K562 (cell line): ENCODE measurements around the gene ARMH1. TPM values are rescaled to one million over a fixed set of nuclear protein-coding genes. Genes with fewer than 3 reads are reported as not detected.

Source experiments
- CC2D1A ChIP-seq: fragments of 450-650 bp; IDR thresholded peaks from 2 replicates; pipeline ENCODE4 v1.6.1; 2017; ENCODE audit warnings: mild to moderate bottlenecking
- MAZ ChIP-seq, 2 experiments: fragments of 450-650 bp in 1 of 2; sonication (generic) in 1 of 2; formaldehyde crosslinking; IDR thresholded peaks in 1 of 2; conservative IDR thresholded peaks in 1 of 2; 2 replicates each; pipeline versions ENCODE4 v1.4.0 to v1.5.0; 2020; ENCODE audit warnings: mild to moderate bottlenecking in 1 of 2, missing genetic modification reagents in 1 of 2
- RB1 ChIP-seq: fragments of 450-650 bp; IDR thresholded peaks from 2 replicates; pipeline ENCODE4 v1.6.1; 2017; ENCODE audit warnings: low read depth, mild to moderate bottlenecking
- ZNF639 ChIP-seq, 2 experiments: fragments of 200-800 bp in 1 of 2; sonication (Bioruptor generic) in 1 of 2; sonication (generic) in 1 of 2; formaldehyde crosslinking in 1 of 2; IDR thresholded peaks in 1 of 2; conservative IDR thresholded peaks in 1 of 2; 2 replicates each; pipeline versions ENCODE4 v1.5.0 to v1.6.1; 2016 to 2020; ENCODE audit warnings: missing compliant biosample characterization in 1 of 2, missing genetic modification characterization in 1 of 2, missing genetic modification reagents in 1 of 2
- polyA plus RNA-seq, 8 experiments: library from polyadenylated mRNA; depleted of rRNA in 4 of 8; stranded (reverse) in 5 of 8; unstranded in 3 of 8; fragments of >200 nt; fragmentation: Nextera tagmentation in 2 of 8; fragmentation: Illumina TruSeq in 1 of 8; extraction: Ambion mirVana in 2 of 8; extraction: Trizol in 1 of 8; gene quantifications; 2 replicates each; pipeline versions ENCODE4 v1.2.1 to v1.2.3, GENCODE V29; 2011 to 2014; ENCODE audit warnings: inconsistent platforms in 1 of 8, missing spikeins in 1 of 8
- total RNA-seq, 7 experiments: library from RNA; depleted of rRNA in 6 of 7; stranded (reverse); fragments of >200 nt in 6 of 7; fragmentation: Illumina TruSeq in 2 of 7; extraction: Trizol in 2 of 7; gene quantifications; 2 replicates each; pipeline versions ENCODE4 v1.2.1 to v1.2.3, GENCODE V29; 2011 to 2021; ENCODE audit warnings: low replicate concordance in 1 of 7
- TF ChIP-seq, protein P1 (sequence below): fragments of 250-450 bp; sonication (Bioruptor Pico); IDR thresholded peaks from 2 replicates; pipeline ENCODE4 v1.4.0; 2020; ENCODE audit warnings: mild to moderate bottlenecking

ARMH1 gene
- total and polyA plus RNA-seq, 9 of the 15 experiments (the other 6 are each of a cell fraction or from before 2014, with no cell fraction given): 0.41 TPM; not detected in 8

- TF ChIP-seq ZNF639 (CRISPR knock-in tag; conservative IDR thresholded peaks at IDR 0.05 in 1 of 2, IDR thresholded peaks at IDR 0.05 in 1 of 2): no peak
- TF ChIP-seq CC2D1A: 0 out of 2 replicates have a peak, but pooled peaks have one; percentile 35
- TF ChIP-seq, protein P1, sequence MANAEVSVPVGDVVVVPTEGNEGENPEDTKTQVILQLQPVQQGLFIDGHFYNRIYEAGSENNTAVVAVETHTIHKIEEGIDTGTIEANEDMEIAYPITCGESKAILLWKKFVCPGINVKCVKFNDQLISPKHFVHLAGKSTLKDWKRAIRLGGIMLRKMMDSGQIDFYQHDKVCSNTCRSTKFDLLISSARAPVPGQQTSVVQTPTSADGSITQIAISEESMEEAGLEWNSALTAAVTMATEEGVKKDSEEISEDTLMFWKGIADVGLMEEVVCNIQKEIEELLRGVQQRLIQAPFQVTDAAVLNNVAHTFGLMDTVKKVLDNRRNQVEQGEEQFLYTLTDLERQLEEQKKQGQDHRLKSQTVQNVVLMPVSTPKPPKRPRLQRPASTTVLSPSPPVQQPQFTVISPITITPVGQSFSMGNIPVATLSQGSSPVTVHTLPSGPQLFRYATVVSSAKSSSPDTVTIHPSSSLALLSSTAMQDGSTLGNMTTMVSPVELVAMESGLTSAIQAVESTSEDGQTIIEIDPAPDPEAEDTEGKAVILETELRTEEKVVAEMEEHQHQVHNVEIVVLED (CRISPR knock-in tag): no peak
- no peak for TF ChIP-seq MAZ (CRISPR knock-in tag; conservative IDR thresholded peaks at IDR 0.05 in 1 of 2, IDR thresholded peaks at IDR 0.05 in 1 of 2)
- 0 out of 2 replicates have a peak, but pooled peaks have one; percentile 51 for TF ChIP-seq RB1
Measured at GRCh38 chr1:44707959-44708831, 33.7 kb downstream of the ARMH1 start (continued).
